SK-N-SH (cell line): ENCODE measurements around the gene IDI2. TPM values are rescaled to one million over a fixed set of nuclear protein-coding genes. Genes with fewer than 3 reads are reported as not detected.

Experiments
- CTCF ChIA-PET: fragments of 300-600, 350-600 bp; formaldehyde crosslinking; extraction: SDS; loops from one replicate; lab custom pipeline; 2021; lab: Yijun Ruan, JAX
- POLR2A ChIA-PET: fragments of 350-600 bp; sonication (Branson Sonifier 250); formaldehyde crosslinking; extraction: SDS; loops from one replicate; lab custom pipeline; 2020; ENCODE audit warnings: antibody characterized with exemption, inconsistent platforms; lab: Yijun Ruan, JAX
- DNase-seq: peaks from one replicate; pipeline ENCODE4 v3.0.0; 2012
- H2AFZ ChIP-seq: fragments of 200-600 bp; sonication (generic); 2 replicates; pipeline ENCODE4 v1.8.1; 2016; ENCODE audit warnings: antibody characterized with exemption, mild to moderate bottlenecking, low read depth
- H3F3A ChIP-seq: fragments of 200-600 bp; sonication (generic); replicated peaks from 2 replicates; pipeline ENCODE3; 2016; ENCODE audit warnings: antibody characterized with exemption, mild to moderate bottlenecking; ENCODE audit not compliant: insufficient read depth
- H3K27ac ChIP-seq, 2 experiments: fragments of 200-500 bp in 1 of 2; fragments of 200-600 bp in 1 of 2; sonication (Bioruptor generic) in 1 of 2; sonication (generic), shearing (Covaris generic) in 1 of 2; 2 replicates each; pipeline versions ENCODE4 v1.5.1 to v1.6.1; 2014 to 2016; ENCODE audit warnings: low read depth in 2 of 2, inconsistent platforms in 1 of 2, low read length in 1 of 2, mild to moderate bottlenecking in 1 of 2, mixed read lengths in 1 of 2
- H3K27me3 ChIP-seq: fragments of 200-600 bp; sonication (generic), shearing (Covaris generic); 2 replicates; pipeline ENCODE4 v1.6.1; 2016; ENCODE audit warnings: mixed run types; ENCODE audit not compliant: insufficient read depth
- H3K36me3 ChIP-seq, 2 experiments: fragments of 200-500 bp in 1 of 2; fragments of 200-600 bp in 1 of 2; sonication (Bioruptor generic) in 1 of 2; sonication (generic) in 1 of 2; replicated peaks in 1 of 2; 2 replicates each; pipeline versions ENCODE3 to v1.5.1; 2014 to 2016; ENCODE audit warnings: low read length in 1 of 2, mild to moderate bottlenecking in 1 of 2; ENCODE audit not compliant: insufficient read depth in 2 of 2, control insufficient read depth in 1 of 2
- H3K4me1 ChIP-seq, 2 experiments: fragments of 200-500 bp in 1 of 2; fragments of 200-600 bp in 1 of 2; sonication (Bioruptor generic) in 1 of 2; sonication (generic), shearing (Covaris generic) in 1 of 2; 2 replicates each; pipeline versions ENCODE4 v1.5.1 to v1.6.1; 2014 to 2016; ENCODE audit warnings: low read depth in 1 of 2, low read length in 1 of 2, mixed run types in 1 of 2; ENCODE audit not compliant: insufficient read depth in 2 of 2, control insufficient read depth in 1 of 2
- H3K4me2 ChIP-seq: fragments of 200-600 bp; sonication (generic), shearing (Covaris generic); 2 replicates; pipeline ENCODE4 v1.6.1; 2017; ENCODE audit warnings: mixed run types
- H3K4me3 ChIP-seq, 2 experiments: fragments of 200-500 bp in 1 of 2; fragments of 200-600 bp in 1 of 2; sonication (Bioruptor generic) in 1 of 2; sonication (generic), shearing (Covaris generic) in 1 of 2; 2 replicates each; pipeline versions ENCODE4 v1.5.1 to v1.8.1; 2014 to 2016; ENCODE audit warnings: low read depth in 2 of 2, inconsistent platforms in 1 of 2, low read length in 1 of 2, mild to moderate bottlenecking in 1 of 2, mixed read lengths in 1 of 2, moderate library complexity in 1 of 2
- H3K79me2 ChIP-seq: fragments of 200-600 bp; sonication (generic); 2 replicates; pipeline ENCODE4 v1.8.1; 2017; ENCODE audit warnings: mild to moderate bottlenecking; ENCODE audit not compliant: insufficient read depth
- H3K9ac ChIP-seq: fragments of 200-600 bp; sonication (generic); 2 replicates; pipeline ENCODE4 v1.6.1; 2017; ENCODE audit warnings: mixed run types
- H3K9me2 ChIP-seq: fragments of 200-600 bp; sonication (generic); 2 replicates; pipeline ENCODE4 v1.6.1; 2017; ENCODE audit warnings: mixed run types
- H3K9me3 ChIP-seq: fragments of 200-600 bp; sonication (generic); 2 replicates; pipeline ENCODE4 v1.6.1; 2017; ENCODE audit warnings: mixed run types, mild to moderate bottlenecking, moderate library complexity
- H4K20me1 ChIP-seq: fragments of 200-600 bp; sonication (generic); 2 replicates; pipeline ENCODE4 v1.6.1; 2017; ENCODE audit warnings: mild to moderate bottlenecking, mixed run types; ENCODE audit not compliant: insufficient read depth
- CTCF ChIP-seq: fragments of 200-600 bp; sonication (generic); IDR thresholded peaks from 2 replicates; pipeline ENCODE4 v1.6.1; 2017; ENCODE audit warnings: antibody characterized with exemption, mild to moderate bottlenecking, moderate library complexity
- ELF1 ChIP-seq: IDR thresholded peaks from 2 replicates; pipeline ENCODE4 v1.4.0; 2012
- FOSL2 ChIP-seq: IDR thresholded peaks from 2 replicates; pipeline ENCODE4 v1.4.0; 2012; ENCODE audit warnings: low read depth, mild to moderate bottlenecking, moderate library complexity, borderline replicate concordance
- FOXM1 ChIP-seq: IDR thresholded peaks from 2 replicates; pipeline ENCODE4 v1.4.0; 2012; ENCODE audit warnings: low read depth, mild to moderate bottlenecking
- GABPA ChIP-seq: IDR thresholded peaks from 2 replicates; pipeline ENCODE4 v1.4.0; 2012; ENCODE audit warnings: low read depth, mild to moderate bottlenecking
- JUND ChIP-seq: IDR thresholded peaks from 2 replicates; pipeline ENCODE4 v1.4.0; 2012
- MEF2A ChIP-seq: IDR thresholded peaks from 2 replicates; pipeline ENCODE4 v1.4.0; 2012; ENCODE audit warnings: low read depth, borderline replicate concordance
- NFIC ChIP-seq: IDR thresholded peaks from 2 replicates; pipeline ENCODE4 v1.4.0; 2012; ENCODE audit warnings: borderline replicate concordance
- NRF1 ChIP-seq: IDR thresholded peaks from 2 replicates; pipeline ENCODE4 v1.6.1; 2012; ENCODE audit warnings: low read depth, mild to moderate bottlenecking, low read length
- PBX3 ChIP-seq: IDR thresholded peaks from 2 replicates; pipeline ENCODE4; 2012
- POLR2AphosphoS5 ChIP-seq: IDR thresholded peaks from 2 replicates; pipeline ENCODE4 v1.6.1; 2012; ENCODE audit warnings: low read depth, low read length
- RXRA ChIP-seq: IDR thresholded peaks from 2 replicates; pipeline ENCODE4 v1.4.0; 2012; ENCODE audit warnings: low read depth, mild to moderate bottlenecking, borderline replicate concordance
- SIN3A ChIP-seq: IDR thresholded peaks from 2 replicates; pipeline ENCODE4 v1.6.1; 2012; ENCODE audit warnings: low read depth, mild to moderate bottlenecking, low read length, moderate library complexity, borderline replicate concordance
- SMC3 ChIP-seq: IDR thresholded peaks from 2 replicates; pipeline ENCODE4 v1.6.1; 2012; ENCODE audit warnings: low read depth, low read length, improper control_type of control experiment
- TAF1 ChIP-seq: IDR thresholded peaks from 2 replicates; pipeline ENCODE4 v1.6.1; 2012; ENCODE audit warnings: low read depth, mild to moderate bottlenecking, low read length, moderate library complexity, borderline replicate concordance
- YY1 ChIP-seq: IDR thresholded peaks from 2 replicates; pipeline ENCODE4 v1.4.0; 2012; ENCODE audit warnings: low read depth, mild to moderate bottlenecking
- WGBS: methylation state at CpG from one replicate; pipeline ENCODE4 v1.1.6; 2017; ENCODE audit warnings: low lambda C conversion rate; 5-methylcytosine and 5-hydroxymethylcytosine counted together
- polyA plus RNA-seq, 3 experiments: library from polyadenylated mRNA; depleted of rRNA; stranded (reverse); fragments of >200 nt; gene quantifications; 2 replicates each; pipeline ENCODE4 v1.2.3, GENCODE V29; 2012

The IDI2 gene
- polyA plus RNA-seq, 1 of the 3 experiments (the other 2 are of a cell fraction): not detected

GRCh38 chr10:972763-973162, 52.9 kb downstream of the IDI2 start:
- no peaks in the 10 kb centered on the region for H3F3A ChIP-seq
- peaks cover 0 to 21% of the 10 kb centered on the region in 2 experiments; a peak in 3 of 4 replicates for H3K4me1 ChIP-seq
- CTCF ChIA-PET: interaction anchor here (0.8 to 1.6 kb wide), 3 partner anchors 11 to 15 kb away, joined by 4 read pairs; partner anchors contain the start of gene GTPBP4

GRCh38 chr10:971613-972012, 54.0 kb downstream of the IDI2 start:
- WGBS: 84% methylated on average over 11 of the region's 12 CpGs
- no peak overlapping the region for H2AFZ ChIP-seq
- H3K9me3 ChIP-seq: no peaks in the 10 kb centered on the region
- H3K4me3 ChIP-seq: no peak overlapping the region
- no peak overlapping the region for H3K4me2 ChIP-seq
- H4K20me1 ChIP-seq: no peaks in the 10 kb centered on the region
- POLR2A ChIA-PET: no interaction called here
- CTCF ChIA-PET: interaction anchor here (0.9 to 1.1 kb wide), 2 partner anchors 9 to 15 kb away, joined by 3 read pairs; no protein-coding TSS in a partner anchor
- no peak for DNase-seq
- no peaks in the 10 kb centered on the region for H3K9me2 ChIP-seq
- no peak for TF ChIP-seq CTCF
- H3K36me3 ChIP-seq: no peaks in the 10 kb centered on the region
- no peaks in the 10 kb centered on the region for H3K79me2 ChIP-seq
- peak overlapping the region in 1 of 2 experiments; percentile 92; a peak in 2 of 4 replicates for H3K27ac ChIP-seq
- no peaks in the 10 kb centered on the region for H3K27me3 ChIP-seq
- no peak overlapping the region for H3K9ac ChIP-seq
- peaks cover 0 to 21% of the 10 kb centered on the region in 2 experiments; a peak in 3 of 4 replicates for H3K4me1 ChIP-seq
- H3F3A ChIP-seq: no peaks in the 10 kb centered on the region

More at GRCh38 chr10:972763-973162, 52.9 kb downstream of the IDI2 start:
- POLR2A ChIA-PET: interaction anchor here (2.0 kb wide), 1 partner anchor 15 kb away, joined by 6 read pairs; the partner anchor contains the start of gene GTPBP4
- Histone ChIP-seq H3K9me2 (no peaks in the 10 kb centered on the region), H3K36me3 (no peaks in the 10 kb centered on the region), H3K4me3 (no peak overlapping the region), H3K4me2 (no peak overlapping the region), H3K79me2 (no peaks in the 10 kb centered on the region), H3K9ac (no peak overlapping the region), H4K20me1 (no peaks in the 10 kb centered on the region), H3K9me3 (no peaks in the 10 kb centered on the region), H2AFZ (no peak overlapping the region), H3K27ac (no peak overlapping the region), H3K27me3 (no peaks in the 10 kb centered on the region)
- no peak for DNase-seq
- WGBS: 87% methylated on average over 8 of the region's 8 CpGs
- no peak for TF ChIP-seq JUND
- TF ChIP-seq PBX3: no peak
- no peak for TF ChIP-seq TAF1
- TF ChIP-seq CTCF: no peak
- TF ChIP-seq SIN3A: no peak
- no peak for TF ChIP-seq GABPA
- no peak for TF ChIP-seq RXRA
- no peak for TF ChIP-seq NRF1
- no peak for TF ChIP-seq SMC3
- no peak for TF ChIP-seq POLR2AphosphoS5
- TF ChIP-seq YY1: no peak
- no peak for TF ChIP-seq ELF1
- no peak for TF ChIP-seq MEF2A
- no peak for TF ChIP-seq FOXM1
- TF ChIP-seq FOSL2: no peak
- no peak for TF ChIP-seq NFIC
